HCT116 (cell line): ENCODE data around the gene HDDC3. TPM values are rescaled to one million over a fixed set of nuclear protein-coding genes. Genes with fewer than 3 reads are reported as not detected.

ENCODE experiments used
- ATAC-seq: fragments of 200-7000 bp; cut with Tn5 transposase; 2 replicates; pipeline ENCODE4 v1.9.1; 2020; ENCODE audit warnings: mild to moderate bottlenecking, moderate library complexity
- BruUV-seq: library from RNA; stranded (reverse); fragments of 400-500 nt; replicated peaks from 2 replicates; lab custom pipeline; 2021; lab: Mats Ljungman, UMichigan
- CTCF ChIA-PET: fragments of 300-600 bp; sonication (Branson Sonifier 250); formaldehyde crosslinking; loops from one replicate; lab custom pipeline; 2021; ENCODE audit warnings: antibody characterized with exemption; lab: Charles Lee
- POLR2A ChIA-PET: fragments of 300-600, 350-600 bp; sonication (Branson Sonifier 250); formaldehyde crosslinking; loops from one replicate; lab custom pipeline; 2021; ENCODE audit warnings: antibody characterized with exemption; lab: Charles Lee
- RAD21 ChIA-PET, 2 experiments: fragments of 300-600 bp; sonication (Branson Sonifier 250); formaldehyde crosslinking; loops; one replicate each; lab custom pipeline; 2023; ENCODE audit warnings: low total read pairs in 2 of 2; ENCODE audit not compliant: uncharacterized antibody in 2 of 2, unreplicated experiment in 2 of 2, low non-redundant PET in 1 of 2; lab: Charles Lee
- DNase-seq: peaks from one replicate; pipeline ENCODE4 v3.0.0-alpha.2; 2010; ENCODE audit warnings: low read depth, low spot score
- H2AFZ ChIP-seq: fragments of 200-600 bp; shearing (Covaris generic), sonication (generic); 2 replicates; pipeline ENCODE4 v1.6.1; 2017; ENCODE audit warnings: low read depth, mixed run types, mixed read lengths, antibody characterized with exemption, low read length; ENCODE audit not compliant: poor library complexity, severe bottlenecking
- H3K27ac ChIP-seq: 2 replicates; pipeline ENCODE4 v1.5.1; 2012; ENCODE audit warnings: low read depth, low read length
- H3K27me3 ChIP-seq: fragments of 200-600 bp; sonication (generic); 2 replicates; pipeline ENCODE4 v1.6.1; 2016; ENCODE audit warnings: mixed run types, low read length, mixed read lengths; ENCODE audit not compliant: insufficient read depth
- H3K36me3 ChIP-seq, 2 experiments: fragments of 200-500 bp in 1 of 2; fragments of 200-600 bp in 1 of 2; sonication (Bioruptor generic) in 1 of 2; sonication (generic) in 1 of 2; 2 replicates each; pipeline versions ENCODE4 v1.5.1 to v1.6.1; 2014 to 2016; ENCODE audit warnings: low read length in 2 of 2, inconsistent platforms in 1 of 2, mixed read lengths in 1 of 2, mixed run types in 1 of 2; ENCODE audit not compliant: insufficient read depth in 2 of 2, control insufficient read depth in 1 of 2
- H3K4me1 ChIP-seq, 2 experiments: fragments of 200-600 bp in 1 of 2; sonication (generic) in 1 of 2; 2 replicates each; pipeline versions ENCODE4 v1.5.1 to v1.6.1; 2012 to 2017; ENCODE audit warnings: low read length in 2 of 2, inconsistent platforms in 1 of 2, mild to moderate bottlenecking in 1 of 2, mixed read lengths in 1 of 2, mixed run types in 1 of 2, moderate library complexity in 1 of 2; ENCODE audit not compliant: insufficient read depth in 2 of 2, control insufficient read depth in 1 of 2
- H3K4me2 ChIP-seq: fragments of 200-600 bp; sonication (generic); 2 replicates; pipeline ENCODE4 v1.6.1; 2017; ENCODE audit warnings: mixed run types, low read length, mixed read lengths
- H3K4me3 ChIP-seq, 2 experiments: fragments of 200-600 bp in 1 of 2; sonication (generic) in 1 of 2; replicated peaks in 1 of 2; 2 replicates each; pipeline ENCODE4 v1.5.1; 2011 to 2016; ENCODE audit warnings: low read length in 2 of 2, control low read depth in 1 of 2, low read depth in 1 of 2, mild to moderate bottlenecking in 1 of 2, mixed read lengths in 1 of 2, mixed run types in 1 of 2
- H3K79me2 ChIP-seq: fragments of 200-600 bp; sonication (generic); 2 replicates; pipeline ENCODE4 v1.6.1; 2017; ENCODE audit warnings: mild to moderate bottlenecking, mixed run types, low read length, moderate library complexity, mixed read lengths; ENCODE audit not compliant: insufficient read depth
- H3K9ac ChIP-seq: fragments of 200-600 bp; sonication (generic); 2 replicates; pipeline ENCODE4 v1.6.1; 2016; ENCODE audit warnings: low read length, mixed read lengths
- H3K9me2 ChIP-seq: fragments of 200-600 bp; sonication (generic), shearing (Covaris generic); 2 replicates; pipeline ENCODE4 v1.6.1; 2017; ENCODE audit warnings: mixed run types, mild to moderate bottlenecking, moderate library complexity; ENCODE audit not compliant: insufficient read depth
- H3K9me3 ChIP-seq, 2 experiments: fragments of 200-500 bp in 1 of 2; fragments of 200-600 bp in 1 of 2; sonication (Bioruptor generic) in 1 of 2; sonication (generic) in 1 of 2; 2 replicates each; pipeline ENCODE4 v1.6.1; 2014 to 2017; ENCODE audit warnings: low read length in 2 of 2, mixed read lengths in 2 of 2, inconsistent platforms in 1 of 2, low read depth in 1 of 2, mild to moderate bottlenecking in 1 of 2, mixed run types in 1 of 2, moderate library complexity in 1 of 2; ENCODE audit not compliant: control insufficient read depth in 1 of 2, insufficient read depth in 1 of 2
- H4K20me1 ChIP-seq: fragments of 200-600 bp; sonication (generic), shearing (Covaris generic); 2 replicates; pipeline ENCODE4 v1.6.1; 2017; ENCODE audit warnings: mixed run types, mild to moderate bottlenecking, moderate library complexity; ENCODE audit not compliant: insufficient read depth
- CTCF ChIP-seq, 3 experiments: fragments of 200-600 bp in 1 of 3; sonication (generic) in 1 of 3; IDR thresholded peaks in 2 of 3; conservative IDR thresholded peaks in 1 of 3; 2 replicates each; pipeline ENCODE4 v1.5.1; 2012 to 2017; ENCODE audit warnings: low read depth in 2 of 3, low read length in 2 of 3, antibody characterized with exemption in 1 of 3, borderline replicate concordance in 1 of 3, control low read depth in 1 of 3, mild to moderate bottlenecking in 1 of 3, mixed read lengths in 1 of 3, mixed run types in 1 of 3, moderate library complexity in 1 of 3; ENCODE audit not compliant: insufficient read depth in 1 of 3
- MAX ChIP-seq: IDR thresholded peaks from 2 replicates; pipeline ENCODE4 v1.6.1; 2012
- SIN3A ChIP-seq: IDR thresholded peaks from 2 replicates; pipeline ENCODE4 v1.6.1; 2012; ENCODE audit warnings: low read depth
- intact Hi-C: fragments of 100-400 bp; cut with micrococcal nuclease; formaldehyde crosslinking; loops from 2 replicates; pipeline ENCODE4 v1.10.0; 2022
- total RNA-seq: library from RNA; stranded (reverse); gene quantifications from one replicate; pipeline ENCODE4 v1.2.1, GENCODE V29; 2021; ENCODE audit not compliant: unreplicated experiment

HDDC3 gene
- total RNA-seq, 1 experiment from 2014 or later, result 20.4 TPM

DNA sequence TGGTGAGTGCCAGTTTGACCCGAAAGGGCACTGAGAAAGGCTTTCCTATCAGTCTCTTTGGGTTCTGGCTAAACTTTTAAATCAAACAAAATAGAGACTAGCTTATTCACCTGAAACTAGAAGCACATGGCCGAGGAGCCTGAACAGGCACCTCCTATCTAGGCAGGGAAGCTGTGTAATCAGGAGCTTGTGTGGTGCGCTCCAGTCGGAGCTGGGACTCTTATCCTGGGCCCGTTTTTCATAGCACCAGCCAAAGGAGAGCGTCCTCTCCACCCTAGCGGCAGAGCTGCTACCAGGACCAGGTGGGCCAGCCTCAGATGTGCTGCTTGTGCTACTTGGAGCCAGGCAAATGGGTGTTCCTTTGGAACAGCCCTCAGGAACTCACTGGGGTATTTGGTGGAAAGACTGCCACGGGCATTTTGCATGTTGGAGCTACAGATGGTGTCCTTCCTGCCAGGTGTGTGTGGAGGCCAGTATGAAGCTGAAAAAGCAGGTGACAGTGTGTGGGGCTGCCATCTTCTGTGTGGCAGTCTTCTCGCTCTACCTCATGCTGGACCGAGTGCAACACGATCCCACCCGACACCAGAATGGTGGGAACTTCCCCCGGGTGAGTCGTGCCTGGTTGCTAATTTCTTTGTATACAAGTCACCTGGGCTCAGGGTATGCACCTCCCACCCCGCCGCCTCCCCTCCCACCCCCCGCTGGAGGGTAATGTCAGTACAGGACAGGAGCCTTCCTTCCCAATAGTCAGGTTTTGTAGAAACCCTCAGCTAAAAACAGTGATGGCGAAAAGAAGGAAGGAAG lies 28.4 kb downstream of the HDDC3 start:
- no peaks in the 10 kb centered on the region for H4K20me1 ChIP-seq
- ChIA-PET POLR2A (interaction anchor here (1.2 to 2.4 kb wide), 5 partner anchors 11 to 31 kb away, joined by 3 to 8 read pairs (median 4); partner anchors contain the start of genes HDDC3 and UNC45A), CTCF (interaction anchor here (0.8 to 6.4 kb wide), 5 partner anchors 11 to 611 kb away, joined by 3 to 70 read pairs (median 3); partner anchors contain the start of genes HDDC3 and UNC45A), RAD21 (no interaction called here)
- H3K9ac ChIP-seq, result peak overlapping the region; percentile 74
- TSS peak; percentile 27 for BruUV-seq
- H3K4me2 ChIP-seq, result peak overlapping the region; percentile 84
- no peak for ATAC-seq
- H3K4me1 ChIP-seq, result peaks cover 10 to 20% of the 10 kb centered on the region in 2 experiments; a peak in 3 of 4 replicates
- no peaks in the 10 kb centered on the region for H3K27me3 ChIP-seq
- peak overlapping the region; percentile 87 for H3K27ac ChIP-seq
- H3K9me2 ChIP-seq, result no peaks in the 10 kb centered on the region
- TF ChIP-seq CTCF (IDR thresholded peaks at IDR 0.05 in 2 of 3, conservative IDR thresholded peaks at IDR 0.05 in 1 of 3; ENCODE audit: borderline replicate concordance in 1 of 3, insufficient read depth in 1 of 3, low read depth in 2 of 3, low read length in 2 of 3) (peak in 1 of 3 experiments; percentile 11; a peak in 1 of 6 replicates), SIN3A (no peak), MAX (0 out of 2 replicates have a peak, but pooled peaks have one; percentile 4)
- no peaks in the 10 kb centered on the region for H3K9me3 ChIP-seq
- H3K36me3 ChIP-seq, result peaks cover 10 to 12% of the 10 kb centered on the region in 2 experiments; a peak in 3 of 4 replicates
- intact Hi-C loops, result loop anchor here (2.0 to 5.0 kb wide), 2 partner anchors 145 to 368 kb away; no protein-coding TSS in a partner anchor
- peak overlapping the region; percentile 74 to 79 for H3K4me3 ChIP-seq
- H3K79me2 ChIP-seq, result no peaks in the 10 kb centered on the region
- DNase-seq, result no peak
- H2AFZ ChIP-seq, result no peak overlapping the region
